ENCODE results near the gene RARS2.

- TF ChIP-seq EZH2 (IDR thresholded peaks at IDR 0.05; ENCODE audit: low read length, missing control alignments) (no peak), CTCF (conservative IDR thresholded peaks at IDR 0.05 in 1 of 2, IDR thresholded peaks at IDR 0.05 in 1 of 2; ENCODE audit: low read depth in 1 of 2, low read length in 2 of 2) (no peak)
These were observed 39.1 kb upstream of the RARS2 start for GRCh38 chr6:87628881-87629280.
